GM10248 (cell line): ENCODE results near the gene DCLRE1C.

Experiments
- CTCF ChIA-PET: fragments of 300-600 bp; sonication (Branson Sonifier 250); formaldehyde crosslinking; extraction: SDS; loops from one replicate; lab custom pipeline; 2021; ENCODE audit warnings: antibody characterized with exemption; lab: Yijun Ruan, JAX
- POLR2A ChIA-PET: fragments of 350-650 bp; sonication (Branson Sonifier 250); formaldehyde crosslinking; extraction: SDS; loops from one replicate; lab custom pipeline; 2020; ENCODE audit warnings: antibody characterized with exemption; lab: Yijun Ruan, JAX
- DNase-seq: peaks from one replicate; pipeline ENCODE4 v3.0.0; 2012; ENCODE audit errors: extremely low spot score
- TF ChIP-seq, protein P1 (sequence below): IDR thresholded peaks from 2 replicates; pipeline ENCODE4 v1.5.1; 2012; ENCODE audit warnings: mild to moderate bottlenecking, low read depth; ENCODE audit errors: extremely low read depth, missing control alignments, control extremely low read depth

DCLRE1C gene

DNA sequence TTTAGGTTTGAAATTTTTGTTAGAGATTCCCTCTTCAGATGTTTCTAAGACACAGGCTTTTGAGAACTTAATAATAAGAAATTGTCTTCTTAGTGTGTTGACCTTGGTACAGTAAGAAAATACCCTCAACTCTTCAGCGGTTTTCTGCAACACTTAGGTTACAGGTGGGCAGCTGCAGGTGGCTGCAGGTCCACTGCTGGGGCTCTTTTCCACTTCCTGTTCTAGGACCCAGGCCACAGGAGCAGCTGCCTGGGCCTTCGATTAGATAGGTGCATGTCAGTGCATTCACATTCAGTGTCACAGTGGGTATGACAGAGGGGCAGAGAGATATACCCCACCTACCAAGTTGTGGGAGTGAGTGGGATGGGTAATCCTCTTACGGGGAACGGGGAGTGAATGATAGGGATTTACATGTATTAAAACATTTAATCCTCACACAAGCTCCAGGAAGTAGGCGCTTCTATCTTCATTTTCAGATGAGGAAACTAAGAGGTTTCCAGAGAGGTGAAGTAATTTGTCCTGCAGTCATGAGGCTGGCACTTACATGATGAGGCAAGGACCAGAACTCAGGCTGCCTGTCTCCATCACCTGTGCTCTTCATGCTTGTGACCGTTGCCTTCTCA lies 95.4 kb downstream of the DCLRE1C start:
- TF ChIP-seq, protein P1, sequence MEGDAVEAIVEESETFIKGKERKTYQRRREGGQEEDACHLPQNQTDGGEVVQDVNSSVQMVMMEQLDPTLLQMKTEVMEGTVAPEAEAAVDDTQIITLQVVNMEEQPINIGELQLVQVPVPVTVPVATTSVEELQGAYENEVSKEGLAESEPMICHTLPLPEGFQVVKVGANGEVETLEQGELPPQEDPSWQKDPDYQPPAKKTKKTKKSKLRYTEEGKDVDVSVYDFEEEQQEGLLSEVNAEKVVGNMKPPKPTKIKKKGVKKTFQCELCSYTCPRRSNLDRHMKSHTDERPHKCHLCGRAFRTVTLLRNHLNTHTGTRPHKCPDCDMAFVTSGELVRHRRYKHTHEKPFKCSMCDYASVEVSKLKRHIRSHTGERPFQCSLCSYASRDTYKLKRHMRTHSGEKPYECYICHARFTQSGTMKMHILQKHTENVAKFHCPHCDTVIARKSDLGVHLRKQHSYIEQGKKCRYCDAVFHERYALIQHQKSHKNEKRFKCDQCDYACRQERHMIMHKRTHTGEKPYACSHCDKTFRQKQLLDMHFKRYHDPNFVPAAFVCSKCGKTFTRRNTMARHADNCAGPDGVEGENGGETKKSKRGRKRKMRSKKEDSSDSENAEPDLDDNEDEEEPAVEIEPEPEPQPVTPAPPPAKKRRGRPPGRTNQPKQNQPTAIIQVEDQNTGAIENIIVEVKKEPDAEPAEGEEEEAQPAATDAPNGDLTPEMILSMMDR: no peak
- POLR2A ChIA-PET: no interaction called here
- CTCF ChIA-PET: interaction anchor here (0.7 to 1.9 kb wide), 4 partner anchors 12 to 44 kb away, joined by 3 to 11 read pairs (median 3); no protein-coding TSS in a partner anchor
- DNase-seq: no peak

DNA sequence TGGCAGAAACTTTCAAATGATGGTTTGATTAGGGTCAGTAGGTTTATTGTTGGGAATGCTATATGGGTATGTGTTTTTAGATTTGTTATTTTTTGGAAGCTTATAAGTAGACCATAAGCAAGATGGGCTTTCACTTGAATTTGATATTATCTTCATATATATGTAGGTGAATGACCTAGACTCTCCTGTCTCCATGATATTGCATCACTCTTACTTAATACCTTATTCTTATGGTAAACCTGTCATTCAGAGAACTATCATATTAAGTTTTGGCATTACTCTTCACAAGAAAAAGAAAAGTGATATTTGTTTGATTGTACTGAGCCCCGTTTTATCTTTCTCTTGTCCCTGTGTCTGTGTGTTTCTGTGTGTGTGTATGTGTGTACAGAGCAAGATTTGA lies 98.4 kb downstream of the DCLRE1C start:
- TF ChIP-seq, protein P1: no peak
- DNase-seq: no peak
- CTCF ChIA-PET: no interaction called here
- POLR2A ChIA-PET: no interaction called here

DNA sequence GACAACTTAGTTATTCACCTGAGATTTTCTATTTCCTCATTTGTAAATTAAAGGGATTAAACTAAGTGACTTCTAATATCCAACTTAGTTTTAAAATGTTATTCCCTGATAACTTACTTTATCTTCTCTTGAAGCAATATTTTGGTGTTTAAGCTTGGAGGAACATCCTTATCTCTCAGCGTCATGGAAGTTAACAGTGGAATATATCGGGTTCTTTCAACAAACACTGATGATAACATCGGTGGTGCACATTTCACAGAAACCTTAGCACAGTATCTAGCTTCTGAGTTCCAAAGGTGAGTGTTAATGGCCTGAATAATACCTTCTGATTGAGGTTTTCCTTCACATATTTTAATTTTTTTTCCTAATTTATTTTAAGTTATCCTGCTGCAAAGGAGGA lies 101.7 kb downstream of the DCLRE1C start:
- POLR2A ChIA-PET: no interaction called here
- CTCF ChIA-PET: interaction anchor here (1.2 to 1.5 kb wide), 4 partner anchors 9 to 318 kb away, joined by 3 to 4 read pairs (median 3); no protein-coding TSS in a partner anchor
- DNase-seq: no peak
- TF ChIP-seq, protein P1: no peak
